Heart left ventricle (tissue), 13 donors: Measurements from ENCODE around the gene HIBCH.

Experiments used
- POLR2A ChIP-seq, 2 donors: fragments of 450-650 bp; IDR thresholded peaks; one replicate each; pipeline ENCODE4 v1.6.1; 2017; ENCODE audit warnings: antibody characterized with exemption in 2 of 2, mild to moderate bottlenecking in 2 of 2, moderate library complexity in 2 of 2
- TF ChIP-seq, protein P1 (sequence below), 12 donors: fragments of 200-600 bp; sonication (generic) in 4 of 12; IDR thresholded peaks; one replicate each; pipeline versions ENCODE4 v1.5.0 to v1.8.0; 2018 to 2022; ENCODE audit warnings: antibody characterized with exemption in 12 of 12, mild to moderate bottlenecking in 5 of 12
- donor health status: ischemic (EF 13 %, LVEDD 7.1; RV severe dilation, severe dysfunction).
- donor health status: DM: no; HTN: yes; CAD: no.
- donor health status: DM: no; HTN: no; CAD: no.
- donor health status: ischemic (EF 25% LVEDD 6.9; RV normal size, moderate dysfunction).
- donor health status: ischemic (EF 25% LVEDD 5.7; RV mildly dilated, moderate dysfunction).
- donor health status: ischemic (EF 35%, LVEDD 5.7; RV mildly dilated, moderate dysfunction).
- donor health status: nonischemic (EF 11% LVEDD 7.7; RV severe dilation, severe dysfunction).
- donor health status: DM: yes; HTN: yes; CAD: no.
- donor health status: PGD.
- donor health status: ischemic (EF 29% LVEDD 5.4; RV normal size, mild dysfunction).
- donor health status: nonischemic (EF 23%, LVEDD 6.1; RV moderate dilation, normal function).

DNA sequence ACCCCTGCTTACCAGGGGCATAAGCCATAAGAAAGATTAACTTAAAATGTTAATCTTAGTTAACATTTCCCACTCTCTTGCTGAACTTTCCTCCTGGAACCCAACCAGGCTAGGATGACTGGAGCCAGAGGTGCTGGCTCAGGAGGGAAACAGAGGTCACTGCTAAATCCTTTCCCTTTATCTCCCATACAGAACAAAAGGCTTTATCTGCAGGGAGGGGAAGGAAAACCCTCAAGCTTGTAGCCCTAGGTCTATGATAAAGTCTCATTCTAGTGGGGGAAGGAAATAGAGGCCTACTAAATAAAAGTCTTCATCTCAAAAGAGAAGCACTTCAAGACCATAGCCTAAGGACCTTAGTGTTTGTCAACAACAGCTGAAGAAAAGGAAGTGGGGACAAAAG lies 18.6 kb downstream of the HIBCH start:
- TF ChIP-seq, protein P1, sequence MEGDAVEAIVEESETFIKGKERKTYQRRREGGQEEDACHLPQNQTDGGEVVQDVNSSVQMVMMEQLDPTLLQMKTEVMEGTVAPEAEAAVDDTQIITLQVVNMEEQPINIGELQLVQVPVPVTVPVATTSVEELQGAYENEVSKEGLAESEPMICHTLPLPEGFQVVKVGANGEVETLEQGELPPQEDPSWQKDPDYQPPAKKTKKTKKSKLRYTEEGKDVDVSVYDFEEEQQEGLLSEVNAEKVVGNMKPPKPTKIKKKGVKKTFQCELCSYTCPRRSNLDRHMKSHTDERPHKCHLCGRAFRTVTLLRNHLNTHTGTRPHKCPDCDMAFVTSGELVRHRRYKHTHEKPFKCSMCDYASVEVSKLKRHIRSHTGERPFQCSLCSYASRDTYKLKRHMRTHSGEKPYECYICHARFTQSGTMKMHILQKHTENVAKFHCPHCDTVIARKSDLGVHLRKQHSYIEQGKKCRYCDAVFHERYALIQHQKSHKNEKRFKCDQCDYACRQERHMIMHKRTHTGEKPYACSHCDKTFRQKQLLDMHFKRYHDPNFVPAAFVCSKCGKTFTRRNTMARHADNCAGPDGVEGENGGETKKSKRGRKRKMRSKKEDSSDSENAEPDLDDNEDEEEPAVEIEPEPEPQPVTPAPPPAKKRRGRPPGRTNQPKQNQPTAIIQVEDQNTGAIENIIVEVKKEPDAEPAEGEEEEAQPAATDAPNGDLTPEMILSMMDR (IDR thresholded peaks at IDR 0.05): no peak
- no peak for TF ChIP-seq POLR2A (IDR thresholded peaks at IDR 0.05)
